MM.1S (cell line): ENCODE data around the gene DNAI1.
"Not testable (repeated sequence)": the region's sequence is repeated elsewhere in the genome, so short reads cannot be mapped to it uniquely, and the experiment has no call there.

Source experiments
- DNase-seq: peaks from one replicate; pipeline ENCODE4 v3.0.0-alpha.2; 2015
- H2AFZ ChIP-seq: fragments of 300-600 bp; sonication (generic); 2 replicates; pipeline ENCODE4 v1.6.0; 2016; ENCODE audit warnings: antibody characterized with exemption, low read length
- H3F3A ChIP-seq: fragments of 300-600 bp; sonication (generic); 2 replicates; pipeline ENCODE4 v1.6.1; 2016; ENCODE audit warnings: mild to moderate bottlenecking, antibody characterized with exemption, low read length, moderate library complexity, mixed read lengths; ENCODE audit not compliant: insufficient read depth
- H3K27ac ChIP-seq: fragments of 300-600 bp; sonication (generic); 2 replicates; pipeline ENCODE4 v1.5.1; 2016; ENCODE audit warnings: mild to moderate bottlenecking, low read length
- H3K27me3 ChIP-seq: fragments of 300-600 bp; sonication (generic); replicated peaks from 2 replicates; pipeline ENCODE4 v1.6.0; 2016; ENCODE audit warnings: low read length; ENCODE audit not compliant: insufficient read depth
- H3K36me3 ChIP-seq: fragments of 300-600 bp; sonication (generic); replicated peaks from 2 replicates; pipeline ENCODE4 v1.6.1; 2016; ENCODE audit warnings: mild to moderate bottlenecking, low read length, mixed read lengths; ENCODE audit not compliant: insufficient read depth
- H3K4me1 ChIP-seq: fragments of 300-600 bp; sonication (generic); 2 replicates; pipeline ENCODE4 v1.6.1; 2016; ENCODE audit warnings: low read length, mixed read lengths
- H3K4me2 ChIP-seq: fragments of 300-600 bp; sonication (generic); 2 replicates; pipeline ENCODE4 v1.6.0; 2016; ENCODE audit warnings: low read depth, low read length
- H3K4me3 ChIP-seq: fragments of 300-600 bp; sonication (generic); 2 replicates; pipeline ENCODE4 v1.5.1; 2016; ENCODE audit warnings: low read length, mixed read lengths
- H3K79me2 ChIP-seq: fragments of 300-600 bp; sonication (generic); 2 replicates; pipeline ENCODE4 v1.6.1; 2016; ENCODE audit warnings: mixed run types, low read length, mixed read lengths
- H3K9ac ChIP-seq: fragments of 300-600 bp; sonication (generic); 2 replicates; pipeline ENCODE4 v1.6.1; 2016; ENCODE audit warnings: low read length, mixed read lengths
- H3K9me2 ChIP-seq: fragments of 300-600 bp; sonication (generic); replicated peaks from 2 replicates; pipeline ENCODE4 v1.6.1; 2016; ENCODE audit warnings: mild to moderate bottlenecking, low read length, mixed read lengths; ENCODE audit not compliant: insufficient read depth
- H3K9me3 ChIP-seq: fragments of 300-600 bp; sonication (generic); replicated peaks from 2 replicates; pipeline ENCODE4 v1.6.1; 2016; ENCODE audit warnings: mild to moderate bottlenecking, low read length, mixed read lengths; ENCODE audit not compliant: insufficient read depth
- H4K20me1 ChIP-seq: fragments of 300-600 bp; sonication (generic); 2 replicates; pipeline ENCODE4 v1.6.1; 2016; ENCODE audit warnings: mild to moderate bottlenecking, low read length, moderate library complexity, mixed read lengths; ENCODE audit not compliant: insufficient read depth
- EZH2 ChIP-seq: fragments of 300-600 bp; sonication (generic); optimal IDR thresholded peaks from 2 replicates; pipeline ENCODE3; 2017; ENCODE audit warnings: low read depth, mild to moderate bottlenecking, antibody characterized with exemption, low read length, mixed read lengths
- EZH2phosphoT487 ChIP-seq: fragments of 300-600 bp; sonication (generic); IDR thresholded peaks from 2 replicates; pipeline ENCODE4 v1.6.1; 2018; ENCODE audit warnings: antibody characterized with exemption, low read length
- TF ChIP-seq, protein P1 (sequence below): fragments of 300-600 bp; sonication (generic); IDR thresholded peaks from 2 replicates; pipeline ENCODE4 v1.5.1; 2016; ENCODE audit warnings: antibody characterized with exemption, low read length, mixed read lengths

The DNAI1 gene

GRCh38 chr9:34479431-34479866, 20.8 kb downstream of the DNAI1 start:
- Histone ChIP-seq H2AFZ (no peak overlapping the region), H3K4me3 (no peak overlapping the region), H3K4me2 (no peak overlapping the region), H3K27me3 (no peaks in the 10 kb centered on the region), H4K20me1 (no peaks in the 10 kb centered on the region), H3K27ac (no peak overlapping the region), H3K36me3 (no peaks in the 10 kb centered on the region), H3K9me2 (no peaks in the 10 kb centered on the region), H3K9ac (no peak overlapping the region), H3K79me2 (no peaks in the 10 kb centered on the region), H3F3A (no peaks in the 10 kb centered on the region), H3K4me1 (peaks cover 9% of the 10 kb centered on the region), H3K9me3 (no peaks in the 10 kb centered on the region)
- no peak for TF ChIP-seq EZH2
- TF ChIP-seq, protein P1, sequence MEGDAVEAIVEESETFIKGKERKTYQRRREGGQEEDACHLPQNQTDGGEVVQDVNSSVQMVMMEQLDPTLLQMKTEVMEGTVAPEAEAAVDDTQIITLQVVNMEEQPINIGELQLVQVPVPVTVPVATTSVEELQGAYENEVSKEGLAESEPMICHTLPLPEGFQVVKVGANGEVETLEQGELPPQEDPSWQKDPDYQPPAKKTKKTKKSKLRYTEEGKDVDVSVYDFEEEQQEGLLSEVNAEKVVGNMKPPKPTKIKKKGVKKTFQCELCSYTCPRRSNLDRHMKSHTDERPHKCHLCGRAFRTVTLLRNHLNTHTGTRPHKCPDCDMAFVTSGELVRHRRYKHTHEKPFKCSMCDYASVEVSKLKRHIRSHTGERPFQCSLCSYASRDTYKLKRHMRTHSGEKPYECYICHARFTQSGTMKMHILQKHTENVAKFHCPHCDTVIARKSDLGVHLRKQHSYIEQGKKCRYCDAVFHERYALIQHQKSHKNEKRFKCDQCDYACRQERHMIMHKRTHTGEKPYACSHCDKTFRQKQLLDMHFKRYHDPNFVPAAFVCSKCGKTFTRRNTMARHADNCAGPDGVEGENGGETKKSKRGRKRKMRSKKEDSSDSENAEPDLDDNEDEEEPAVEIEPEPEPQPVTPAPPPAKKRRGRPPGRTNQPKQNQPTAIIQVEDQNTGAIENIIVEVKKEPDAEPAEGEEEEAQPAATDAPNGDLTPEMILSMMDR: no peak
- TF ChIP-seq EZH2phosphoT487: no peak
- DNase-seq: no peak

DNA sequence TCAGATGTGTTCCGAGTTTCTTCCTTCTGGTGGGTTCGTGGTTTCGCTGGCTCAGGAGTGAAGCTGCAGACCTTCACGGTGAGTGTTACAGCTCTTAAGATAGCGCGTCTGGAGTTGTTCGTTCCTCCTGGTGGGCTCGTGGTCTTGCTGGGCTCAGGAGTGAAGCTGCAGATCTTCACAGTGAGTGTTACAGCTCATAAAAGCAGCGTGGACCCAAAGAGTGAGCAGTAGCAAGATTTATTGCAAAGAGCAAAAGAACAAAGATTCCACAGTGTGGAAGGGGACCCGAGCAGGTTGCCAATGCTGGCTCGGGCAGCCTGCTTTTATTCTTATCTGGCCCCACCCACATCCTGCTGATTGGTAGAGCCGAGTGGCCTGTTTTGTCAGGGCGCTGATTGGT, 23.0 kb downstream of the DNAI1 start:
- not testable (repeated sequence) for H3K4me1 ChIP-seq, H3K27ac ChIP-seq, H3K79me2 ChIP-seq, H3K4me2 ChIP-seq, H3K27me3 ChIP-seq, H3K36me3 ChIP-seq, H3K9ac ChIP-seq, DNase-seq, H3K9me3 ChIP-seq, H3K4me3 ChIP-seq, H4K20me1 ChIP-seq, H3F3A ChIP-seq, H3K9me2 ChIP-seq, H2AFZ ChIP-seq

DNA sequence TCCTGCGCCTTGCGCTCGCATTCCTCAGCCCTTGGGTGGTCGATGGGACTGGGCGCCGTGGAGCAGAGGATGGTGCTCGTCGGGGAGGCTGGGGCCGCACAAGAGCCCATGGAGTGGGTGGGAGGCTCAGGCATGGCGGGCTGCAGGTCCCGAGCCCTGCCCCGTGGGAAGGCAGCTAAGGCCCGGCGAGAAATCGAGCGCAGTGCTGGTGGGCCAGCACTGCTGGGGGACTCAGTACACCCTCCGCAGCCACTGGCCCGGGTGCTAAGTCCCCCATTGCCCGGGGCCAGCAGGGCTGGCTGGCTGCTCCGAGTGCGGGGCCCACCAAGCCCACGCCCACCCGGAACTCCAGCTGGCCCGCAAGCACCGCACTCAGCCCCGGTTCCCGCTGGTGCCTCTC, 24.1 kb downstream of the DNAI1 start:
- not testable (repeated sequence) for H3K36me3 ChIP-seq, H3K9ac ChIP-seq, H3K9me2 ChIP-seq, H3K4me2 ChIP-seq, H3K27ac ChIP-seq, H3K4me1 ChIP-seq, H3F3A ChIP-seq, H4K20me1 ChIP-seq, H3K4me3 ChIP-seq, H3K79me2 ChIP-seq, H2AFZ ChIP-seq, H3K9me3 ChIP-seq, H3K27me3 ChIP-seq, DNase-seq

- Histone ChIP-seq H3K27ac (no peak overlapping the region), H3K4me2 (no peak overlapping the region), H3K9me3 (no peaks in the 10 kb centered on the region), H3F3A (no peaks in the 10 kb centered on the region), H3K79me2 (no peaks in the 10 kb centered on the region), H3K4me1 (no peaks in the 10 kb centered on the region), H3K27me3 (no peaks in the 10 kb centered on the region), H3K36me3 (no peaks in the 10 kb centered on the region), H4K20me1 (no peaks in the 10 kb centered on the region), H3K9ac (no peak overlapping the region), H2AFZ (no peak overlapping the region), H3K9me2 (no peaks in the 10 kb centered on the region), H3K4me3 (no peak overlapping the region)
- TF ChIP-seq, protein P1: no peak
- TF ChIP-seq EZH2phosphoT487 (no peak), EZH2 (no peak)
- no peak for DNase-seq
These were observed 26.1 kb downstream of the DNAI1 start for GRCh38 chr9:34484678-34485077.
